DND-41 (cell line): ENCODE measurements around the gene PEG3.

ENCODE experiments used
- EZH2 ChIP-seq: IDR thresholded peaks from 3 replicates; pipeline ENCODE4 v1.6.1; 2012; ENCODE audit warnings: borderline replicate concordance, low read depth, mild to moderate bottlenecking, moderate library complexity, low read length, inconsistent platforms; ENCODE audit not compliant: severe bottlenecking
- TF ChIP-seq, protein P1 (sequence below): IDR thresholded peaks from 2 replicates; pipeline ENCODE4 v1.5.1; 2012; ENCODE audit warnings: borderline replicate concordance, low read length, moderate library complexity, mild to moderate bottlenecking; ENCODE audit not compliant: poor library complexity, severe bottlenecking; ENCODE audit errors: extremely low read depth

DNA sequence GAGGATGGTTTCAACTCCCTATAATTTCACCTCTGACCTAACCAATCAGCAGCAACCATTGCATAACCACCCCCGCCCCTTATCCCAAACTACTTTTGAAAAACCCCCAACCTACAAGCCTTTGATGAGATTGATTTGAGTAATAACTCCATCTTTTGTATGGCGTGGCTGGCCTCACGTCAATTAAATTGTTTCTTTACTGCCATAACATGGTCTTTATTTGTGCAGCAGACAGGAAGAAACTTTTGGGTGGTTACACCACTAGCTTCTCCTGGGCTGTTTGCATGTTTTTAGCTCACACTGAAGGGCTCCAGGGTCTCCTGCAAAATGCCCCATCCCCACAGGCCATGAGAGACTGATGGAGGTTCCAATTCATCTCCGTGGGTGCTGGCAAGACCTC lies 34.0 kb upstream of the PEG3 start:
- TF ChIP-seq, protein P1, sequence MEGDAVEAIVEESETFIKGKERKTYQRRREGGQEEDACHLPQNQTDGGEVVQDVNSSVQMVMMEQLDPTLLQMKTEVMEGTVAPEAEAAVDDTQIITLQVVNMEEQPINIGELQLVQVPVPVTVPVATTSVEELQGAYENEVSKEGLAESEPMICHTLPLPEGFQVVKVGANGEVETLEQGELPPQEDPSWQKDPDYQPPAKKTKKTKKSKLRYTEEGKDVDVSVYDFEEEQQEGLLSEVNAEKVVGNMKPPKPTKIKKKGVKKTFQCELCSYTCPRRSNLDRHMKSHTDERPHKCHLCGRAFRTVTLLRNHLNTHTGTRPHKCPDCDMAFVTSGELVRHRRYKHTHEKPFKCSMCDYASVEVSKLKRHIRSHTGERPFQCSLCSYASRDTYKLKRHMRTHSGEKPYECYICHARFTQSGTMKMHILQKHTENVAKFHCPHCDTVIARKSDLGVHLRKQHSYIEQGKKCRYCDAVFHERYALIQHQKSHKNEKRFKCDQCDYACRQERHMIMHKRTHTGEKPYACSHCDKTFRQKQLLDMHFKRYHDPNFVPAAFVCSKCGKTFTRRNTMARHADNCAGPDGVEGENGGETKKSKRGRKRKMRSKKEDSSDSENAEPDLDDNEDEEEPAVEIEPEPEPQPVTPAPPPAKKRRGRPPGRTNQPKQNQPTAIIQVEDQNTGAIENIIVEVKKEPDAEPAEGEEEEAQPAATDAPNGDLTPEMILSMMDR, result no peak
- no peak for TF ChIP-seq EZH2
